ENCODE data around the gene PTPRD. TPM values are rescaled to one million over a fixed set of nuclear protein-coding genes. Genes with fewer than 3 reads are reported as not detected.

Gene PTPRD
- total RNA-seq, 1 donor from 2014 or later, result 109 TPM

- no peak for DNase-seq (ENCODE audit: low spot score in 2 of 2, unreplicated experiment in 2 of 2)
- Mint-ChIP-seq H3K27me3 (ENCODE audit: low read depth) (peaks cover 2% of the 10 kb centered on the region), H3K4me1 (peaks cover 6% of the 10 kb centered on the region), H3K4me3 (no peak overlapping the region), H3K36me3 (no peaks in the 10 kb centered on the region), H3K27ac (no peak overlapping the region), H3K9me3 (no peaks in the 10 kb centered on the region)
- no peak for TF ChIP-seq CTCF (IDR thresholded peaks at IDR 0.05; ENCODE audit: unreplicated experiment)
These were observed 2330.3 kb downstream of the PTPRD start for GRCh38 chr9:8282535-8282934.

- DNase-seq (ENCODE audit: low spot score in 2 of 2, unreplicated experiment in 2 of 2), result no peak
- Mint-ChIP-seq H3K4me3 (no peak overlapping the region), H3K9me3 (peaks cover 11% of the 10 kb centered on the region), H3K27me3 (ENCODE audit: low read depth) (no peaks in the 10 kb centered on the region), H3K4me1 (peaks cover 6% of the 10 kb centered on the region), H3K36me3 (peaks cover 6% of the 10 kb centered on the region), H3K27ac (peak overlapping the region; percentile 27)
- no peak for TF ChIP-seq CTCF (IDR thresholded peaks at IDR 0.05; ENCODE audit: unreplicated experiment)
These were observed 2332.0 kb downstream of the PTPRD start for GRCh38 chr9:8280811-8281210.

- no peak overlapping the region for H3K27ac Mint-ChIP-seq
- H3K9me3 Mint-ChIP-seq, result peaks cover 14% of the 10 kb centered on the region
- H3K27me3 Mint-ChIP-seq (ENCODE audit: low read depth), result no peaks in the 10 kb centered on the region
- TF ChIP-seq CTCF (IDR thresholded peaks at IDR 0.05; ENCODE audit: unreplicated experiment), result no peak
- H3K4me1 Mint-ChIP-seq, result peaks cover 6% of the 10 kb centered on the region
- peaks cover 6% of the 10 kb centered on the region for H3K36me3 Mint-ChIP-seq
- no peak overlapping the region for H3K4me3 Mint-ChIP-seq
- no peak for DNase-seq (ENCODE audit: low spot score in 2 of 2, unreplicated experiment in 2 of 2)
These were observed 2334.8 kb downstream of the PTPRD start for GRCh38 chr9:8278048-8278447.

- Mint-ChIP-seq H3K4me3 (no peak overlapping the region), H3K27ac (no peak overlapping the region), H3K27me3 (ENCODE audit: low read depth) (no peaks in the 10 kb centered on the region), H3K9me3 (peaks cover 12% of the 10 kb centered on the region), H3K36me3 (no peaks in the 10 kb centered on the region), H3K4me1 (no peaks in the 10 kb centered on the region)
- no peak for TF ChIP-seq CTCF (IDR thresholded peaks at IDR 0.05; ENCODE audit: unreplicated experiment)
- DNase-seq (ENCODE audit: low spot score in 2 of 2, unreplicated experiment in 2 of 2), result no peak
These were observed 2342.6 kb downstream of the PTPRD start for GRCh38 chr9:8270235-8270634.

GRCh38 chr9:8268881-8269280 is 2343.9 kb downstream of the PTPRD start:
- peaks cover 6% of the 10 kb centered on the region for H3K4me1 Mint-ChIP-seq
- H3K27me3 Mint-ChIP-seq (ENCODE audit: low read depth), result no peaks in the 10 kb centered on the region
- H3K36me3 Mint-ChIP-seq, result no peaks in the 10 kb centered on the region
- H3K9me3 Mint-ChIP-seq, result peaks cover 9% of the 10 kb centered on the region
- no peak overlapping the region for H3K4me3 Mint-ChIP-seq
- DNase-seq (ENCODE audit: low spot score in 2 of 2, unreplicated experiment in 2 of 2), result no peak
- no peak overlapping the region for H3K27ac Mint-ChIP-seq
- no peak for TF ChIP-seq CTCF (IDR thresholded peaks at IDR 0.05; ENCODE audit: unreplicated experiment)

Measured in mesothelial cell of epicardium (in vitro differentiated cells).